ENCODE data around the gene ABCA9. TPM values are rescaled to one million over a fixed set of nuclear protein-coding genes. Genes with fewer than 3 reads are reported as not detected.

ABCA9 gene
- total and polyA plus RNA-seq, 2 of the 13 experiments (the other 11 are each of a cell fraction or from before 2014, with no cell fraction given): 0.04 TPM; not detected in 1

- ATAC-seq: no peak
- BruUV-seq (replicated peaks): no TSS peak
- peak overlapping the region; percentile 25 for H2AFZ ChIP-seq (ENCODE audit: low read length)
Measured at GRCh38 chr17:69018687-69019086, 42.0 kb downstream of the ABCA9 start.

More at GRCh38 chr17:69018687-69019086, 42.0 kb downstream of the ABCA9 start:
- H3K27ac ChIP-seq (ENCODE audit: extremely low read length, insufficient read depth, low read length): no peak overlapping the region
- no peaks in the 10 kb centered on the region for H3K9me3 ChIP-seq (ENCODE audit: low read length)
- DNase-seq (ENCODE audit: low spot score): no peak
- H3K79me2 ChIP-seq (ENCODE audit: insufficient read depth, low read length): no peaks in the 10 kb centered on the region
- no peak overlapping the region for H3K4me2 ChIP-seq (ENCODE audit: low read depth, low read length)
- H3K4me3 ChIP-seq (replicated peaks in 1 of 3; ENCODE audit: insufficient read depth in 1 of 3, low read depth in 2 of 3, low read length in 3 of 3): no peak overlapping the region
- ChIA-PET CTCF (ENCODE audit: low intra/inter-chr PET ratio, low total read pairs) (no interaction called here), POLR2A (no interaction called here)
- WGBS (ENCODE audit: low lambda C conversion rate): 67% methylated on average over 1 of the region's 1 CpG
- no peaks in the 10 kb centered on the region for H3K36me3 ChIP-seq (replicated peaks in 1 of 2; ENCODE audit: control insufficient read depth in 1 of 2, insufficient read depth in 2 of 2, low read length in 2 of 2)
- no peaks in the 10 kb centered on the region for H4K20me1 ChIP-seq (ENCODE audit: insufficient read depth, low read length)
- intact Hi-C loops (cut with micrococcal nuclease; ENCODE audit: unreplicated experiment) (no loop called here), in situ Hi-C loops (cut with HindIII; ENCODE audit: extremely low pct_ligation_motif_present, low pct_unique_long_range_greater_than_20kb) (no loop called here)
- no peaks in the 10 kb centered on the region for H3K27me3 ChIP-seq (ENCODE audit: control insufficient read depth in 1 of 2, insufficient read depth in 2 of 2, low read length in 2 of 2)
- TF ChIP-seq ZNF280D (CRISPR knock-in tag; IDR thresholded peaks at IDR 0.05): 0 out of 2 replicates have a peak, but pooled peaks have one; percentile 19
- TF ChIP-seq ATF6 (CRISPR knock-in tag; conservative IDR thresholded peaks at IDR 0.05): no peak
- 0 out of 2 replicates have a peak, but pooled peaks have one; percentile 12 for TF ChIP-seq ELF3 (CRISPR knock-in tag; IDR thresholded peaks at IDR 0.05)
- peak; percentile 62; the same call in 1 of the 2 replicates for TF ChIP-seq ZNF12 (CRISPR knock-in tag; IDR thresholded peaks at IDR 0.05)
- TF ChIP-seq STAT6 (CRISPR knock-in tag; IDR thresholded peaks at IDR 0.05; ENCODE audit: borderline replicate concordance): 0 out of 2 replicates have a peak, but pooled peaks have one; percentile 29
- no peak for FAIRE-seq
- H3K4me1 ChIP-seq (ENCODE audit: insufficient read depth, low read length): peaks cover 31% of the 10 kb centered on the region
- no peak overlapping the region for H3K9ac ChIP-seq (ENCODE audit: insufficient read depth, low read depth, low read length)
